ENCODE measurements around the gene RBBP8NL.
"Not testable (repeated sequence)": the region's sequence is repeated elsewhere in the genome, so short reads cannot be mapped to it uniquely, and the experiment has no call there.

Gene RBBP8NL

DNA sequence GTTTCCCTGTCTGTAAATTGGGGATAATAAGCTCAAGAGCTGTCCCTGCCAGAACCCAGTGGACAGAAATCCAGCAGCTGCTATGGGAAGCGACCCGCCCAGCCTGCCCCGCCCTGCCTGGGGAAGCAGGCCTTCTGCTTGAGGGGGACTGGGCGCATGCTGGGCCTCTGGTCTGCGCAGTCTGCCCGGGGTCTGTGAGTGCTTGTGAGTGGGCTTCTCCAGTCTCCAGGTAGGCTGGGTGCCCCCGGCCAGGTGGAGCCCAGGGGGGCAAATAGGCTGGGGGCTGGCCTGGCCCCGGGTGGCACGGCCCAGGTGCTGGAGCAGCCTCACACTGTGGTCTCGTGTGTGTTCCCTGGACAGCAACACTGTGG, 648 bp upstream of the RBBP8NL start:
- Histone ChIP-seq H3K27me3 (no peaks in the 10 kb centered on the region), H3K9me3 (no peaks in the 10 kb centered on the region), H3K4me1 (no peaks in the 10 kb centered on the region; the same call in 1 of the 2 replicates), H3K4me3 (ENCODE audit: low read depth, low read length) (no peak overlapping the region), H3K36me3 (no peaks in the 10 kb centered on the region)
- TF ChIP-seq, protein P1, sequence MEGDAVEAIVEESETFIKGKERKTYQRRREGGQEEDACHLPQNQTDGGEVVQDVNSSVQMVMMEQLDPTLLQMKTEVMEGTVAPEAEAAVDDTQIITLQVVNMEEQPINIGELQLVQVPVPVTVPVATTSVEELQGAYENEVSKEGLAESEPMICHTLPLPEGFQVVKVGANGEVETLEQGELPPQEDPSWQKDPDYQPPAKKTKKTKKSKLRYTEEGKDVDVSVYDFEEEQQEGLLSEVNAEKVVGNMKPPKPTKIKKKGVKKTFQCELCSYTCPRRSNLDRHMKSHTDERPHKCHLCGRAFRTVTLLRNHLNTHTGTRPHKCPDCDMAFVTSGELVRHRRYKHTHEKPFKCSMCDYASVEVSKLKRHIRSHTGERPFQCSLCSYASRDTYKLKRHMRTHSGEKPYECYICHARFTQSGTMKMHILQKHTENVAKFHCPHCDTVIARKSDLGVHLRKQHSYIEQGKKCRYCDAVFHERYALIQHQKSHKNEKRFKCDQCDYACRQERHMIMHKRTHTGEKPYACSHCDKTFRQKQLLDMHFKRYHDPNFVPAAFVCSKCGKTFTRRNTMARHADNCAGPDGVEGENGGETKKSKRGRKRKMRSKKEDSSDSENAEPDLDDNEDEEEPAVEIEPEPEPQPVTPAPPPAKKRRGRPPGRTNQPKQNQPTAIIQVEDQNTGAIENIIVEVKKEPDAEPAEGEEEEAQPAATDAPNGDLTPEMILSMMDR (IDR thresholded peaks at IDR 0.05; ENCODE audit: low read depth, low read length), result no peak
- no peak for DNase-seq

DNA sequence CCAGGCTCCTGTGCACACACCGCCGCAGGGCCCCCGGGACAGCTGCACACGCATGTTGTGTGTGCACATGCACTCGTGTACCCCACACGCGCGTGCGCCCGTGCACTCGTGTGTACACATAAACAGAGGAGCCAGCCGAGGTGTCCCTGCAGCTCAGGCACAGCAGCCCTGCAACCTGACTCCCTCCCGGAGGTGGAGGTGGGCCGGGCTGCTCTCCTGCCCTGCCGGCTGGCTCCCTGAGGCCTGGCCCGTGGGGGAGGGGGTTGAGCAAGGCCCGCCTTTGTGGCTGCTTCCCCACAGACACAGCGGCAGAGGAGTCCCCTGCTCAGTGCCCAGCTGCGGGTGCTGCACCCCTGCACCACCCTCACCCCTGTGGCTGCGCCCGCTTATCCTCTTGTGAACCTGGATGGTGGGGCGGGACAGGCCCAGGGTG, 624 bp downstream of the RBBP8NL start:
- no peak for DNase-seq
- no peaks in the 10 kb centered on the region; the same call in 1 of the 2 replicates for H3K4me1 ChIP-seq
- H3K4me3 ChIP-seq (ENCODE audit: low read depth, low read length), result no peak overlapping the region
- no peaks in the 10 kb centered on the region for H3K36me3 ChIP-seq
- TF ChIP-seq, protein P1 (IDR thresholded peaks at IDR 0.05; ENCODE audit: low read depth, low read length), result no peak
- H3K9me3 ChIP-seq, result no peaks in the 10 kb centered on the region
- H3K27me3 ChIP-seq, result no peaks in the 10 kb centered on the region

DNA sequence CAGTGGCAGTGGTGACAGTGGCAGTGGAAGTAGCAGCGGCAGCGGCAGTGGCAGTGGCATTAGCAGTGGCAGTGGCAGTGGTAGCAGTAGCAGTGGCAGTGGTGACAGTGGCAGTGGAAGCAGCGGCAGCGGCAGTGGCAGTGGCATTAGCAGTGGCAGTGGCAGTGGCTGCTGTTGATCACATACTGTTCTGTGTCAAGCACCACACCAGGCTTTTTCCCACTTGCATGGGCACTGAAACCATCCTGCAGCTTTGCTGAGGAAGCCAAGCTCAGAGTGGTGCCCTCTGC, 1.3 kb downstream of the RBBP8NL start:
- not testable (repeated sequence) for H3K27me3 ChIP-seq; H3K9me3 ChIP-seq; H3K4me1 ChIP-seq; H3K4me3 ChIP-seq (ENCODE audit: low read depth, low read length); DNase-seq; H3K36me3 ChIP-seq

DNA sequence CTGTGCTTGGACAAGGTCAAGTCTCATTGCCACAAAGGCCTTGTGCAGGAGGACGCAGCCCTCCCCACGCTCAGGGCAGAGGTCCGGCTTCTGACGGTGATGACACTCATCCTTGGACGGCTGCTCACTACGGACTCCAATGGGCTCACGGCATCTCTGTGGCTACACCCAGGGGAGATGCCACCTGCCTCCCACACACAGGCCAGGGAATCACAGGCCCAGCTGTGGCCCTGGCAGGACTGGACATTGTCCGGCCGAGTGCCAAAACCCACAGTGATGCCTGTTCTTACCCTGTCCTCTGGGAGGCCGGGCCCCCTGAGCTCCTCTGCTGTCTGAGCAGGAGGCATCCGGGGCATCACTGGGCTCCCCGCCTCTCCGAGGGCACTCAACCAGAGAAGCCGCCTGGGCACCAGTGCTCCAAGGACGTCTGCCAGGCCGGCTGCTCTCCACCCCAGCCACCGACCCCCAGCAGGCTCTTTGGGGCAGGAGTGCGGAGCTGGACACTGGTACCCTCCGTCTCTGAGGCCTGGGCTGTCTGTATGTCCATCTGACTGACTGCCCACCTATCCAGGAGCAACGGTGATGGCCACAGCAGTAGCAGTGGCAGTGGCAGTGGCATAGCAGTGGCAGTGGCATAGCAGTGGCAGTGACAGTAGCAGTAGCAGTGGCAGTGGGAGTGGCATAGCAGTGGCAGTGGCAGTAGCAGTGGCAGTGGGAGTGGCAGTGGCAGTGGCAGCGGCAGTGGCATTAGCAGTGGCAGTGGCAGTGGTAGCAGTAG, 1.9 kb downstream of the RBBP8NL start:
- Histone ChIP-seq H3K4me3 (ENCODE audit: low read depth, low read length) (no peak overlapping the region), H3K9me3 (no peaks in the 10 kb centered on the region), H3K27me3 (no peaks in the 10 kb centered on the region), H3K36me3 (no peaks in the 10 kb centered on the region), H3K4me1 (no peaks in the 10 kb centered on the region; the same call in 1 of the 2 replicates)
- DNase-seq, result no peak
- TF ChIP-seq, protein P1 (IDR thresholded peaks at IDR 0.05; ENCODE audit: low read depth, low read length), result no peak

DNA sequence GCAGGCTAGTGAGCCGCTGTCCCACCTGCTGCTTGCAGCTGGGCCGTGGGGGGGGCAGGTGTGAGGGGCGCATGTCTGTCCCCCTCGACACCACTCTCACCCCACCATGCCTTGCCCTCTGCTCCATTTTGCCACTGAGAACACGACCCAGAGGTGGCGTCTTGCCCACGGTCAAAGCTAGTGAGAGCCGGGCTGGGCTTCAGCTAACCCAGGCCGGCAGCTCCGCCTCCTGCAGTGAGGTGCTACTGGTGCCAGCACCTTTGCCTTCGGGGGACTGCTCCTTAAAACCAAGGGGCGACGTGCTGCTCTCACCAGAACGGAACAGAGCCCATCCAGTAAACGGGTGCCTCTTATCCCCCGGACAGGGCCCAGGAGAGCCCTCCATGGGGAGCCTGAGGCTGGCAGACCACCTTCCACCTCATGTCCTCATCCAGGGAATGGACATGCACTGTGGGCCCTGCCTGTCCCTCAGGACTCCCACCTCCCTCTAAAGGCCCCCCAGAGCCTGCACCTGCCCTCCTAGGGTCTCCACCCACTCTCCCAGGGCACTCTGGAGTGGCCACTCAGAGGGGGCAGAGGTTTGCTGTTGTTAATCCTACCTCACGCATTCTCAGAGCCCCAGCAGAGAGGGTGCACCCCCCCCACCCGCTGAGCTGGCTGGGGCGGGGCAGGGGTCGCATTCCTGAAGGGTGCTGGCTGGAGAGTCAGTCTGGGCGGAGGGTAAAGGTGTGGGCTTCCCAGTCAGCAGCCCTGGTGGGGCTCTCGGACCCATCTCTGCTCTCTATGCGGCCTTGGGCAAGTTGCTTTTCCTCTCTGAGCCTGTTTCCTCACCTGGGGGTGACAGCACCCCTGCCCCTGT, 2.9 kb downstream of the RBBP8NL start:
- DNase-seq, result no peak
- Histone ChIP-seq H3K36me3 (no peaks in the 10 kb centered on the region), H3K27me3 (no peaks in the 10 kb centered on the region), H3K4me1 (no peaks in the 10 kb centered on the region; the same call in 1 of the 2 replicates), H3K4me3 (ENCODE audit: low read depth, low read length) (no peak overlapping the region), H3K9me3 (no peaks in the 10 kb centered on the region)
- TF ChIP-seq, protein P1 (IDR thresholded peaks at IDR 0.05; ENCODE audit: low read depth, low read length), result no peak

DNA sequence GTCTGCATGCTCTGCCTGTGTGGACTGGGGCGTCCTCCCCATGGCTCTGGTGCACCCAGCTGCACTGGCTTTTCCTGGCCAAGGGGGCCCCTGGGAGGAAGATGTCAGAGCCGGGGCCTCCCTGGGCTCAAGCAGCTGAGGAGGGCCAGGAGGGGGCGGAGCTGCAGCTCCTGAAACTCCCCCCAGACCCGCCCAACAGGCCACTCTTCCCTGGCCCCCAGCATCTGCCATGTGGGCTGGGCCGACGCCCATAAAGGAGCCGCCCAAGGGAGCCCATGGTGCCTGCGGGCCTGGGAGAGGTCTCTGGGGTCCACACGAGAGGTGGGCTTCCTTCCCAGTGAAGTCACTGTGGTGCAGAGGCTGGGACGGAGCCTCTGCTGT, 4.0 kb downstream of the RBBP8NL start:
- H3K4me1 ChIP-seq, result no peaks in the 10 kb centered on the region; the same call in 1 of the 2 replicates
- no peaks in the 10 kb centered on the region for H3K27me3 ChIP-seq
- TF ChIP-seq, protein P1 (IDR thresholded peaks at IDR 0.05; ENCODE audit: low read depth, low read length), result no peak
- H3K4me3 ChIP-seq (ENCODE audit: low read depth, low read length), result no peak overlapping the region
- DNase-seq, result no peak
- no peaks in the 10 kb centered on the region for H3K36me3 ChIP-seq
- no peaks in the 10 kb centered on the region for H3K9me3 ChIP-seq
